IPS-20b (cell line): Measurements from ENCODE around the gene FADS3.
A peak's percentile ranks its signal among the peaks of the same experiment; 100 is the strongest.

ENCODE experiments used
- H3K27ac ChIP-seq: one replicate; pipeline ENCODE4 v1.5.1; 2013; ENCODE audit warnings: low read length
- H3K27me3 ChIP-seq: 2 replicates; pipeline ENCODE4 v1.6.1; 2013; ENCODE audit warnings: mild to moderate bottlenecking, low read length, inconsistent platforms; ENCODE audit not compliant: insufficient read depth
- H3K36me3 ChIP-seq: 2 replicates; pipeline ENCODE4 v1.6.1; 2013; ENCODE audit warnings: low read depth, mild to moderate bottlenecking, inconsistent platforms, low read length, moderate library complexity; ENCODE audit not compliant: insufficient read depth
- H3K4me1 ChIP-seq: 2 replicates; pipeline ENCODE4 v1.6.1; 2013; ENCODE audit warnings: mild to moderate bottlenecking, control low read depth, inconsistent platforms, low read length, moderate library complexity; ENCODE audit not compliant: insufficient read depth
- H3K4me3 ChIP-seq: 2 replicates; pipeline ENCODE4 v1.5.1; 2013; ENCODE audit warnings: mild to moderate bottlenecking, low read length, inconsistent platforms
- H3K9ac ChIP-seq: 2 replicates; pipeline ENCODE4 v1.6.1; 2013; ENCODE audit warnings: low read depth, mild to moderate bottlenecking, inconsistent platforms, low read length, moderate library complexity
- H3K9me3 ChIP-seq: 2 replicates; pipeline ENCODE4 v1.6.1; 2013; ENCODE audit warnings: mild to moderate bottlenecking, low read depth, low read length, inconsistent platforms; ENCODE audit not compliant: insufficient read depth

The FADS3 gene

DNA sequence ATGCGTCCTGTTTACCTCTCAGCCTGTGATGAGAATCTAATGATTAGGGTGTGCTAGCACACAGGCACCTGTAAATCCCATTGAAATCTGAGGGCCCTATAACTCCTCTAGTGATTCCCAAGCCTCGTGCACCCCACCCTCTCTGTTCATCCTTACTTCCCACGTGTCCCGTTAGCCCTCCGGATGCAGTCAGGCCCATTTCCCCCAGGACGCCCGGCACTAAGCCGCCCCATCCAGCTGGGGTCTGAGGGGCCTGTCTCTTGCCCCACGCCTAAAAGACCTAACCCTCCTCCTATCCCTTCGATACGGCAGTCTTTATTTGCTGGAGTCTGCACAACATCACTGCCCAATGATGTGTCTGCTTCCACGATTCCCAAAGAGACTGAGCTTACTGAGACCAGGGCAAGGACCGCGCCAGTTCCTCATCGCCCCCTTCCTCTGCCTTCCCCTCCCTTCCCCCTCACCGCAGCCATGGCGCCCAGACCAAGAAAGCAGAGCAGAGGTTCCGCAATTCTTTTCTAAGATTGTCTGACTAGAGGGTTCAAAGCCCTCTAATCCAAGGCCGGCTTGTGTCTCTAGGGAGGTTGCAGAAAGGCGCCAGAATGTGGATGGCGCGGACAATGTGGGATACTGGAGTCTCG is 64.3 kb downstream of the FADS3 start:
- Histone ChIP-seq H3K4me1 (peaks cover 16% of the 10 kb centered on the region), H3K27ac (peak overlapping the region; percentile 93), H3K9ac (peak overlapping the region; percentile 98; the same call in 1 of the 2 replicates), H3K9me3 (no peaks in the 10 kb centered on the region), H3K27me3 (no peaks in the 10 kb centered on the region), H3K36me3 (peaks cover 24% of the 10 kb centered on the region; the same call in 1 of the 2 replicates), H3K4me3 (peak overlapping the region; percentile 88)
